Esophagus (tissue), 2 donors: ENCODE results near the gene DNAJB7. TPM values are rescaled to one million over a fixed set of nuclear protein-coding genes. Genes with fewer than 3 reads are reported as not detected.
"Not testable (repeated sequence)": the region's sequence is repeated elsewhere in the genome, so short reads cannot be mapped to it uniquely, and the experiment has no call there.

Experiments
- H3K27ac ChIP-seq, 2 donors: one replicate each; pipeline ENCODE4 v1.5.1; 2013; ENCODE audit warnings: low read depth in 2 of 2, mild to moderate bottlenecking in 2 of 2, inconsistent platforms in 1 of 2, low read length in 1 of 2, moderate library complexity in 1 of 2
- H3K27me3 ChIP-seq, 2 donors: one replicate each; pipeline ENCODE4 v1.6.1; 2013; ENCODE audit warnings: low read length in 2 of 2, control low read depth in 1 of 2, mild to moderate bottlenecking in 1 of 2; ENCODE audit not compliant: insufficient read depth in 2 of 2, control insufficient read depth in 1 of 2
- H3K36me3 ChIP-seq, 2 donors: one replicate each; pipeline ENCODE4 v1.6.1; 2013; ENCODE audit warnings: low read length in 1 of 2; ENCODE audit not compliant: control insufficient read depth in 2 of 2, insufficient read depth in 2 of 2
- H3K4me1 ChIP-seq, 2 donors: one replicate each; pipeline ENCODE4 v1.6.1; 2013; ENCODE audit warnings: low read length in 1 of 2; ENCODE audit not compliant: control insufficient read depth in 2 of 2, insufficient read depth in 2 of 2
- H3K4me3 ChIP-seq, 2 donors: one replicate each; pipeline ENCODE4 v1.5.1; 2013; ENCODE audit warnings: low read length in 2 of 2, mild to moderate bottlenecking in 2 of 2, low read depth in 1 of 2, moderate library complexity in 1 of 2
- H3K9me3 ChIP-seq, 2 donors: one replicate each; pipeline ENCODE4 v1.6.1; 2013; ENCODE audit warnings: mild to moderate bottlenecking in 2 of 2, low read depth in 1 of 2, low read length in 1 of 2, moderate library complexity in 1 of 2; ENCODE audit not compliant: control insufficient read depth in 2 of 2, insufficient read depth in 1 of 2
- WGBS, 2 donors: extraction: QIAGEN DNeasy Blood & Tissue Kit; methylation state at CpG; one replicate each; pipeline ENCODE4 v1.1.7; 2013; 5-methylcytosine and 5-hydroxymethylcytosine counted together
- polyA plus RNA-seq, 2 donors: library from polyadenylated mRNA; stranded (reverse); fragments of 200-250 nt; gene quantifications; one replicate each; pipeline ENCODE4 v1.2.3, GENCODE V29; 2013
- donor health status: healthy with polysubstance abuse.
- donor health status: Bipolar disorder and iron deficiency.

Gene DNAJB7
- polyA plus RNA-seq, 2 donors, result not detected

- H3K9me3 ChIP-seq, result no peaks in the 10 kb centered on the region
- H3K27ac ChIP-seq, result no peak overlapping the region
- peaks cover 0 to 3% of the 10 kb centered on the region in 2 donors for H3K4me1 ChIP-seq
- WGBS, 2 donors, result 39 to 40% methylated on average over 3 of the region's 3 CpGs
- no peak overlapping the region for H3K4me3 ChIP-seq
- H3K36me3 ChIP-seq, result peaks cover 0 to 3% of the 10 kb centered on the region in 2 donors
- no peaks in the 10 kb centered on the region for H3K27me3 ChIP-seq
Observed at GRCh38 chr22:40853961-40854360, 8.0 kb downstream of the DNAJB7 start.

- Histone ChIP-seq H3K27ac (no peak overlapping the region), H3K9me3 (no peaks in the 10 kb centered on the region), H3K4me1 (peaks cover 0 to 3% of the 10 kb centered on the region in 2 donors), H3K4me3 (no peak overlapping the region), H3K27me3 (no peaks in the 10 kb centered on the region), H3K36me3 (peaks cover 0 to 3% of the 10 kb centered on the region in 2 donors)
- WGBS, 2 donors, result 46 to 53% methylated on average over 1 of the region's 1 CpG
Observed at GRCh38 chr22:40853333-40853732, 8.6 kb downstream of the DNAJB7 start.

GRCh38 chr22:40845816-40846215, 16.1 kb downstream of the DNAJB7 start:
- H3K4me3 ChIP-seq, H3K27me3 ChIP-seq, H3K36me3 ChIP-seq, H3K9me3 ChIP-seq, H3K4me1 ChIP-seq, H3K27ac ChIP-seq: not testable (repeated sequence)
- WGBS, 2 donors, result 89 to 92% methylated on average over 11 of the region's 11 CpGs

- Histone ChIP-seq H3K4me3 (no peak overlapping the region), H3K9me3 (no peaks in the 10 kb centered on the region), H3K4me1 (no peaks in the 10 kb centered on the region), H3K27me3 (no peaks in the 10 kb centered on the region), H3K27ac (no peak overlapping the region), H3K36me3 (peaks cover 0 to 3% of the 10 kb centered on the region in 2 donors)
- WGBS, 2 donors, result 92 to 95% methylated on average over 3 of the region's 3 CpGs
Observed at GRCh38 chr22:40844951-40845350, 17.0 kb downstream of the DNAJB7 start.

GRCh38 chr22:40838486-40838885, 23.4 kb downstream of the DNAJB7 start:
- Histone ChIP-seq H3K4me1 (no peaks in the 10 kb centered on the region), H3K4me3 (no peak overlapping the region), H3K36me3 (peaks cover 3 to 10% of the 10 kb centered on the region in 2 donors), H3K27ac (no peak overlapping the region), H3K9me3 (no peaks in the 10 kb centered on the region), H3K27me3 (no peaks in the 10 kb centered on the region)
- WGBS, 2 donors, result 78 to 81% methylated on average over 3 of the region's 3 CpGs

- peaks cover 3 to 10% of the 10 kb centered on the region in 2 donors for H3K36me3 ChIP-seq
- H3K27ac ChIP-seq, result no peak overlapping the region
- WGBS, 2 donors, result 95 to 96% methylated on average over 3 of the region's 3 CpGs
- H3K4me1 ChIP-seq, result no peaks in the 10 kb centered on the region
- H3K9me3 ChIP-seq, result no peaks in the 10 kb centered on the region
- no peaks in the 10 kb centered on the region for H3K27me3 ChIP-seq
- no peak overlapping the region for H3K4me3 ChIP-seq
Observed at GRCh38 chr22:40834619-40835018, 27.3 kb downstream of the DNAJB7 start.

DNA sequence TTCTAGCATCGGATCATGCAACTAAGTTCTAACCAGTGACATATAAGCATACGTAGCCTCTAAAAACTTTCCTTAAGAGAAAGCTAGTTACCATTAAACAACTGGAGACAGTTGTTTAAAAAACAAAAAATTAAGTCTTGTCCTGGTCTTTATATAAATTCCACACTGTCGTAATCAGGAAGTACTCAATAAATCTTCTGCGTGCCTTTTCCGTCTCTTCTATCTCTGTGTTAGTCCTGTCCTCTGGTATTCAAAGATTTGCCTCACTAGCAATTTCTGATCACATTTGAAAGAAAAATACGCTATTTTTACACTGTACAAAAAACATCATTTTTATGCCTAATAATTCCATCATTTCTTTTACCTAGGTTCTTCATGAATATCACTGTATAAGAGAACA, 32.8 kb downstream of the DNAJB7 start:
- Histone ChIP-seq H3K4me1 (no peaks in the 10 kb centered on the region), H3K36me3 (peaks cover 0 to 3% of the 10 kb centered on the region in 2 donors), H3K4me3 (no peak overlapping the region), H3K27ac (no peak overlapping the region), H3K27me3 (no peaks in the 10 kb centered on the region), H3K9me3 (no peaks in the 10 kb centered on the region)
- WGBS, 2 donors, result 90 to 91% methylated on average over 6 of the region's 6 CpGs

DNA sequence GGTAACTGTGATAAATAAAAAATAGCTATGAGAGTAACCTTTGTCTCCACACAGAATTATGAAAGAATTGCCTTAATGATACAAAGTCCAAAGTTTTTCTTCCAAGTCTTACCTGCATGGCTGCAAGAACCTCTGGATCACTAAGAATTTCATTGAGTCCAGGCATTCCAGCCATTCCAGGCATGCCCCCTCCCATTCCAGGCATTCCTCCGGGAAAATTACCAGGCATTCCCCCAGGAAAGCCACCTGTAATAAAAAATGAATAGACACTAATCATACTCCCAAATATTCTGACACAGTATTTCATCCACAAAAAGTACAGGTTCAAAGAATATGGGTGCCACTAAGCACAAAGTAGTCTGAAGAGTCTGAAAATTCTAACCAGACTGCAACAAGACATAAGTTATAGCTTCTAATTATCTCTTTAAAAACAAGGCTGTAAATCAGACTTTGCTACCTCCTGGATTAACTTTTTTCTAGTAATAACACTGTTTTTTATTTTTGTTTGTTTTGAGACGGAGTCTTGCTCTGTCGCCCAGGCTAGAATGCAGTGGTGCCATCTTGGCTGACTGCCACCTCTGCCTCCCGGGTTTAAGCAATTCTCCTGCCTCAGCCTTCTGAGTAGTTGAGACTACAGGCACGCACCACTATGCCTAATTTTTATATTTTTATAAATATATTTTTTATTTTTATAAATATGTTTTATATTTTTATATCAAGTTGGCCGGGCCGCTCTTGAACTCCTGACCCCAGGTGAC, 34.8 kb downstream of the DNAJB7 start:
- H3K4me1 ChIP-seq, result no peaks in the 10 kb centered on the region
- no peaks in the 10 kb centered on the region for H3K36me3 ChIP-seq
- WGBS, 2 donors, result 83 to 86% methylated on average over 7 of the region's 7 CpGs
- H3K4me3 ChIP-seq, result no peak overlapping the region
- H3K9me3 ChIP-seq, result no peaks in the 10 kb centered on the region
- H3K27ac ChIP-seq, result no peak overlapping the region
- H3K27me3 ChIP-seq, result no peaks in the 10 kb centered on the region

DNA sequence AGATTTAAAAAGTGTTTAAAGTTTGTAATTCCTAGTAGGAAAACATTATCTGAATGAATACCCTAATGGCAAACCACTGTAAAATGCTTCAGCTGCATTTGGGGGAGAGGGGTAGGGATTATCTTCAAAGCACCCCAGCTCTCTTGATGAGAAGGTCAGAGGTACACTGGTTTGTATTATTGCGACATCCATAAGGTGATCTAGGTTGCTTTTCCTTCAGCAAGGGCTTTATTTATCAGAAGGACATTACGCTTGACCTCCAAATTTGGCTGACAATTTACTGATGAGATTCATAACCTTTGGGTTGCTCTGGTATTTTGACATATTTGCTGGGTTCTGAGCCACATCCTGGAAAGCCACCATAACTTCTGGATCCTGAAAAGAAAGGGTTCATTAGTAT, 35.6 kb downstream of the DNAJB7 start:
- H3K27me3 ChIP-seq, H3K36me3 ChIP-seq, H3K4me1 ChIP-seq, H3K27ac ChIP-seq, H3K9me3 ChIP-seq, H3K4me3 ChIP-seq: not testable (repeated sequence)
- 94 to 99% methylated on average over 2 of the region's 2 CpGs for WGBS, 2 donors

DNA sequence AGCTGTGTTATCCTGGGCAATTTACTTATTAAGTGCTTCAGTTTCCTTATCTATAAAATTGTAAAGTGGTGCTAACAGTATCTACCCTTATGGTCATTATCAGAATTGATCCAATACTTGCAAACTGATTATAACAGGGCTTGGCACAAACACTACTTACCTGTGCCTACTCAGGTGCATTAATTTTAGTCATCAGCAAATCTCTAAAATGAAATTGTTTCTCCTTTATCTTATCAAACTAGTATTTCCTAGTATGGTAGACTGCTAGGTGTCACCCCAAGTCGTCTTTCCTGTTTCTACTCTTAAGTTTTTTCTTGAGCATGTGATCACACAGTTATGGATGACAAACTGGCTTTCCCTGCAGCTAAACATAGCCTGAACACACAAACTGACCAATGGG, 38.5 kb downstream of the DNAJB7 start:
- Histone ChIP-seq H3K27ac (no peak overlapping the region), H3K9me3 (no peaks in the 10 kb centered on the region), H3K4me1 (no peaks in the 10 kb centered on the region), H3K4me3 (no peak overlapping the region), H3K36me3 (no peaks in the 10 kb centered on the region), H3K27me3 (no peaks in the 10 kb centered on the region)
- WGBS, 2 donors, result 68 to 72% methylated on average over 1 of the region's 1 CpG
